Activated naive CD4-positive, alpha-beta T cell treated with anti-CD3 and anti-CD28 coated beads, Interleukin-2, amount 50 U/mL, for 24 hours (primary cell): ENCODE data around the gene ANO8.

ENCODE experiments used
- H3K27ac Mint-ChIP-seq: one replicate; pipeline ENCODE4 v1.8.0; 2021; ENCODE audit warnings: mild to moderate bottlenecking, mixed read lengths
- H3K27me3 Mint-ChIP-seq: one replicate; pipeline ENCODE4 v1.8.0; 2021; ENCODE audit warnings: mixed read lengths
- H3K36me3 Mint-ChIP-seq: one replicate; pipeline ENCODE4 v1.8.0; 2021; ENCODE audit warnings: mixed read lengths
- H3K4me1 Mint-ChIP-seq: one replicate; pipeline ENCODE4 v1.8.0; 2021; ENCODE audit warnings: mixed read lengths
- H3K4me3 Mint-ChIP-seq: one replicate; pipeline ENCODE4 v1.8.0; 2021; ENCODE audit warnings: mild to moderate bottlenecking, mixed read lengths
- H3K9me3 Mint-ChIP-seq: one replicate; pipeline ENCODE4 v1.8.0; 2021; ENCODE audit warnings: mixed read lengths

Gene ANO8

GRCh38 chr19:17335575-17335974, 920 bp upstream of the ANO8 start:
- Mint-ChIP-seq H3K27me3 (no peaks in the 10 kb centered on the region), H3K36me3 (no peaks in the 10 kb centered on the region), H3K4me3 (peak overlapping the region; percentile 20), H3K9me3 (no peaks in the 10 kb centered on the region), H3K27ac (no peak overlapping the region), H3K4me1 (peaks cover 28% of the 10 kb centered on the region)

GRCh38 chr19:17333611-17334413, 843 bp downstream of the ANO8 start:
- Mint-ChIP-seq H3K27me3 (no peaks in the 10 kb centered on the region), H3K9me3 (no peaks in the 10 kb centered on the region), H3K4me1 (peaks cover 31% of the 10 kb centered on the region), H3K36me3 (no peaks in the 10 kb centered on the region), H3K27ac (peak overlapping the region; percentile 19), H3K4me3 (peak overlapping the region; percentile 82)

- Mint-ChIP-seq H3K4me3 (peak overlapping the region; percentile 11), H3K27ac (no peak overlapping the region), H3K36me3 (no peaks in the 10 kb centered on the region), H3K4me1 (peaks cover 31% of the 10 kb centered on the region), H3K9me3 (no peaks in the 10 kb centered on the region), H3K27me3 (no peaks in the 10 kb centered on the region)
These were observed 1.7 kb downstream of the ANO8 start for GRCh38 chr19:17332677-17333581.

GRCh38 chr19:17332360-17332676, 2.3 kb downstream of the ANO8 start:
- Mint-ChIP-seq H3K27ac (no peak overlapping the region), H3K36me3 (no peaks in the 10 kb centered on the region), H3K4me1 (peaks cover 30% of the 10 kb centered on the region)

GRCh38 chr19:17331045-17331558, 3.6 kb downstream of the ANO8 start:
- H3K4me3 Mint-ChIP-seq: no peak overlapping the region
- H3K9me3 Mint-ChIP-seq: no peaks in the 10 kb centered on the region
- H3K36me3 Mint-ChIP-seq: no peaks in the 10 kb centered on the region
- H3K4me1 Mint-ChIP-seq: peaks cover 26% of the 10 kb centered on the region
- no peaks in the 10 kb centered on the region for H3K27me3 Mint-ChIP-seq
- no peak overlapping the region for H3K27ac Mint-ChIP-seq

More at GRCh38 chr19:17332360-17332676, 2.3 kb downstream of the ANO8 start:
- no peak overlapping the region for H3K4me3 Mint-ChIP-seq
- H3K27me3 Mint-ChIP-seq: no peaks in the 10 kb centered on the region
- no peaks in the 10 kb centered on the region for H3K9me3 Mint-ChIP-seq

- no peak overlapping the region for H3K27ac Mint-ChIP-seq
- H3K9me3 Mint-ChIP-seq: no peaks in the 10 kb centered on the region
- H3K27me3 Mint-ChIP-seq: no peaks in the 10 kb centered on the region
- no peak overlapping the region for H3K4me3 Mint-ChIP-seq
- H3K36me3 Mint-ChIP-seq: no peaks in the 10 kb centered on the region
- peaks cover 26% of the 10 kb centered on the region for H3K4me1 Mint-ChIP-seq
These were observed 4.2 kb downstream of the ANO8 start for GRCh38 chr19:17330262-17331044.

GRCh38 chr19:17329366-17330261, 5.0 kb downstream of the ANO8 start:
- no peaks in the 10 kb centered on the region for H3K36me3 Mint-ChIP-seq
- H3K27me3 Mint-ChIP-seq: no peaks in the 10 kb centered on the region
- H3K27ac Mint-ChIP-seq: no peak overlapping the region
- peak overlapping the region; percentile 49 for H3K4me3 Mint-ChIP-seq
- H3K9me3 Mint-ChIP-seq: no peaks in the 10 kb centered on the region
- peaks cover 19% of the 10 kb centered on the region for H3K4me1 Mint-ChIP-seq

GRCh38 chr19:17328517-17329365, 5.9 kb downstream of the ANO8 start:
- peak overlapping the region; percentile 66 for H3K4me3 Mint-ChIP-seq
- H3K36me3 Mint-ChIP-seq: no peaks in the 10 kb centered on the region
- H3K9me3 Mint-ChIP-seq: no peaks in the 10 kb centered on the region
- H3K27me3 Mint-ChIP-seq: no peaks in the 10 kb centered on the region
- H3K4me1 Mint-ChIP-seq: peaks cover 14% of the 10 kb centered on the region
- H3K27ac Mint-ChIP-seq: no peak overlapping the region

GRCh38 chr19:17327654-17328516, 6.8 kb downstream of the ANO8 start:
- Mint-ChIP-seq H3K4me3 (peak overlapping the region; percentile 72), H3K4me1 (peaks cover 9% of the 10 kb centered on the region), H3K27ac (peak overlapping the region; percentile 80), H3K9me3 (no peaks in the 10 kb centered on the region), H3K36me3 (no peaks in the 10 kb centered on the region), H3K27me3 (no peaks in the 10 kb centered on the region)

GRCh38 chr19:17327068-17327653, 7.5 kb downstream of the ANO8 start:
- no peak overlapping the region for H3K27ac Mint-ChIP-seq
- peaks cover 5% of the 10 kb centered on the region for H3K4me1 Mint-ChIP-seq
- H3K4me3 Mint-ChIP-seq: peak overlapping the region; percentile 26
- no peaks in the 10 kb centered on the region for H3K9me3 Mint-ChIP-seq
- no peaks in the 10 kb centered on the region for H3K27me3 Mint-ChIP-seq
- no peaks in the 10 kb centered on the region for H3K36me3 Mint-ChIP-seq

GRCh38 chr19:17326595-17326966, 8.1 kb downstream of the ANO8 start:
- no peak overlapping the region for H3K27ac Mint-ChIP-seq
- H3K36me3 Mint-ChIP-seq: no peaks in the 10 kb centered on the region
- H3K9me3 Mint-ChIP-seq: no peaks in the 10 kb centered on the region
- no peaks in the 10 kb centered on the region for H3K27me3 Mint-ChIP-seq
- peaks cover 5% of the 10 kb centered on the region for H3K4me1 Mint-ChIP-seq
- H3K4me3 Mint-ChIP-seq: peak overlapping the region; percentile 26

- Mint-ChIP-seq H3K4me1 (peaks cover 5% of the 10 kb centered on the region), H3K9me3 (no peaks in the 10 kb centered on the region), H3K4me3 (no peak overlapping the region), H3K27me3 (no peaks in the 10 kb centered on the region), H3K36me3 (no peaks in the 10 kb centered on the region), H3K27ac (no peak overlapping the region)
These were observed 8.6 kb downstream of the ANO8 start for GRCh38 chr19:17325881-17326594.
